Muscle of arm (tissue), 12 donors: Measurements from ENCODE around the gene SSTR5. TPM values are rescaled to one million over a fixed set of nuclear protein-coding genes. Genes with fewer than 3 reads are reported as not detected.
"Not testable (repeated sequence)": the region's sequence is repeated elsewhere in the genome, so short reads cannot be mapped to it uniquely, and the experiment has no call there.

Source experiments
- DNase-seq: peaks from one replicate; pipeline ENCODE4 v3.0.0-alpha.2; 2013
- polyA plus RNA-seq, 12 donors: library from polyadenylated mRNA; unstranded; fragments of 120-200 nt; gene quantifications; one replicate each; pipeline ENCODE4 v1.2.1, GENCODE V29; 2013; ENCODE audit not compliant: insufficient read length in 12 of 12

The SSTR5 gene
- polyA plus RNA-seq, 12 donors, result 0.09 TPM; not detected in 11

DNA sequence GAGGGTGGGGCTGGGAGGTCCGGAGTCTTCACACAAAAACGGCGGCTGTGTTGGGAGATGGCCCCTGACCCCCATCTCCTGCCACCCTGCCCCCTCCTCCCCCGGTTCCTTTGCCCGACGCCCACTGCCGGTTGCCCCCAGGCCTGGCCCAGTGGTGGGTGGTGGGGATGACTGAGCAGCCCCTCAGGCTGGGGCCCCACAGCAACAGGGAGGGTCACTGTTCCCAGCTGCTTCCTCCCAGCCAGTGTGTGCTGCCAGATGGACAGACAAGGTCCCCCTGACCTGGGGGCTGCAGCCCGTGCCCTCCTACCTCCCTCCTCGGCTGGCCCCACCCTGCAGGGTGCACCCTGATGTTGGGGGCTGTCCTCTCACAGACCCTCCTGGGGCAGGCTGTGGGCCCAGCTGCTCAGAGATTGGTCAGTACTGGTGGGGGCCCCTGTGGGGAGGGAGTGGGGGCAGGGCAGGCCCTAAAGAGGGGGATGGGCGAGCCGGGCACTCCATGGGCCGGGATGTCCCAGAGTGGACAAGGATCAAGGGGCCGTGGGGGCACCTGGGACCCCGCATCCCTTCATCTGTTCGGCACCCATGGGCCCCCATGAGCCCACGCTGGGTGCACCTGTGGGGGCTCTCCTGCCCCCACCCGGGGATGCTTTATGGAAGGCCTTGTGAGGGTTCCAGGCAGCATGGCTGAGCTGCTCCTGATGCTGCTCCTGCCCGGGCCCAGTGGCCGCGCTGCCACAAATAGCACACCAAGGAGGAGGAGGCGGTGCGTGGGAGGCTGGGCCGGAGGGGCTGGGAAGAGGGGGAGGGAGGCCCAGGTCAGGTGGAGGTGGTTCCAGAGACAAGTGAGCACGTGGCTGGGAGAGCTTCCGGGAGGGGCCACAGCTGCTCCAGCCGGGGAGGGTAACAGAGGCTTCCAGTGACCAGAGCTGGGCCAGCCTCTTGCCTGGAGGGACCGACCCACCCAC is 18.4 kb downstream of the SSTR5 start:
- no peak for DNase-seq

GRCh38 chr16:1091992-1092552 is 19.5 kb downstream of the SSTR5 start:
- DNase-seq, result no peak

DNA sequence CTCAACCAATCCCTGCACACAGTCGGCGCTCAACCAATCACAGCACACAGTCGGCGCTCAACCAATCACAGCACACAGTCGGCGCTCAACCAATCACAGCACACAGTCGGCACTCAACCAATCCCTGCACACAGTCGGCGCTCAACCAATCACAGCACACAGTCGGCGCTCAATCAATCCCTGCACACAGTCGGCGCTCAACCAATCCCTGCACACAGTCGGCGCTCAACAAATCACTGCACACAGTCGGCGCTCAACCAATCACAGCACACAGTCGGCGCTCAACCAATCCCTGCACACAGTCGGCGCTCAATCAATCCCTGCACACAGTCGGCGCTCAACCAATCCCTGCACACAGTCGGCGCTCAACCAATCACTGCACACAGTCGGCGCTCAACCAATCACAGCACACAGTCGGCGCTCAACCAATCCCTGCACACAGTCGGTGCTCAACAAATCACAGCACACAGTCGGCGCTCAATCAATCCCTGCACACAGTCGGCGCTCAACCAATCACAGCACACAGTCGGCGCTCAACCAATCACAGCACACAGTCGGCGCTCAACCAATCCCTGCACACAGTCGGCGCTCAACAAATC is 20.2 kb downstream of the SSTR5 start:
- not testable (repeated sequence) for DNase-seq

DNA sequence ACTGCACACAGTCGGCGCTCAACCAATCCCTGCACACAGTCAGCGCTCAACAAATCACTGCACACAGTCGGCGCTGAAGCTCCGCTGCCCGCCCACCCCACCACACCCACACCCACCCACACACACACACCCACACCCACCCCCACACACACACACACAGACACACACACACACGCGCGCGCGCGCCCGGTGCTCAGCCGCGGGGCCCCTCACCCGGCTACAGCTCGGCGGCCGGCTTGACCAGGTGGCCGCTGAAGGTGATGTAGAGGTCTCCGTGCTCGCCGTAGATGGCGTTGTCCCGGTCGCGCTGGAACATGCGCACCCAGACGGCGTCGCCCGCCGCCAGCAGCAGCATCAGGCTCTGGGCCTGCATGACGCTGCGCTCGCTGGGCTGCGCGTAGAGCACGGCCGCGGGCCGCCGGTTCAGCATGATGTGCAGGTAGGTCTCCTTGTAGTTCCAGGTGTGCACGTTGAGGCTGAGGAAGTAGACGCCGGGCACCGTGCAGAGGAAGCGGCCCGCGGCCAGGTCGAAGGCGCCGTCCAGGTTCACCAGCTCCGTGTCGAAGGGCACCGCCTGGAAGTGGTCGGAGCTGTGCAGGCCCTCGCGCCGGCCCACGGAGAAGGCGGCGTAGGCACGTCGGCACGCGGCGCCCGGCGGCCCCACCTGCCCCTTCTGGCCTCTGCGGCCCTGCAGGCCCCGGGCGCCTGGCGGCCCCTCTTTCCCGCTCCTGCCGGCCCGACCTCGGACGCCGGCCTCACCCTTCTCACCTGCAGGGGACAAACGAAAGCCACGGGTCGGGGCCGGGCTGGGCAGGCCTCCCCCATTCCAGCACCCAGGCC is 21.0 kb downstream of the SSTR5 start:
- DNase-seq, result no peak

- no peak for DNase-seq
Measured at GRCh38 chr16:1094124-1094479, 21.6 kb downstream of the SSTR5 start.

- no peak for DNase-seq
Measured at GRCh38 chr16:1094601-1095449, 22.3 kb downstream of the SSTR5 start.

DNA sequence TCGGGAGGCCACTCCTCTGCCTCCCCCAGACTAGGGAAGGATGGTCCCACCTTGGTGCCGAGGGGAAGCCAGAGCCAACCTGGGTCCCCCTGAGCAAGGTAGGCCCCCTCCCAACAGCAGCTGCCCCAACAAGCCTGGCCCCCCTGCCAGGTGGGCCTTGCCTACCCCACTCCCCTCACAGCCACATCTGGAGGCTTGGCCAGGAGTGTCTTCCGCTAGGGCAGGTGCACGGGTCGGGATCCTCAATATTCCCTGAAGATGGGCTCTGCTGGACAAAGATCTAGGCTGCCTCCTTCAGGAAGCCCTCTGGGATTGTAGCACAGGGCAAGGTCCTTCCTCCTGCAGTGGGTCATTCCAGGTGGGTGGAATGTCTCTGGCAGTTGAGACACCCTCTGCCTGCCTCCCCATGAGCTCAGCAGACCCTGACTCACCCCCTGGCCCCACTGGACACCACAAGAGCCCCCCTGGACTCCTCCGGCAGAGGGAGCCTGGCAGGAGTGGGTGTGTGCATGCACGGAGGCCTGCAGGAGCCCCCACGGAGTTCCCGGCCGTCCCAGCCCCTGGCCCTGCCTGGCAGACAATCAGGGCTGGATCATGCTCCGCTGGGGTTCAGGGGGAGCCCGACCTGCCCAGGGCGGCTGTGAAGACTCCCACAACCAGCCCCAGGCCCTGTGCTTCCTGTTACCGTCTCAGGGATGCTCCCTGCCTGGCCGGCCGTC is 23.1 kb downstream of the SSTR5 start:
- no peak for DNase-seq

GRCh38 chr16:1096169-1097082 is 23.9 kb downstream of the SSTR5 start, which contains the start of gene C1QTNF8:
TSS of gene C1QTNF8 (minus strand) at chr16:1096244. CDS start at chr16:1094922, 1,322 bp downstream.
- no peak for DNase-seq

DNA sequence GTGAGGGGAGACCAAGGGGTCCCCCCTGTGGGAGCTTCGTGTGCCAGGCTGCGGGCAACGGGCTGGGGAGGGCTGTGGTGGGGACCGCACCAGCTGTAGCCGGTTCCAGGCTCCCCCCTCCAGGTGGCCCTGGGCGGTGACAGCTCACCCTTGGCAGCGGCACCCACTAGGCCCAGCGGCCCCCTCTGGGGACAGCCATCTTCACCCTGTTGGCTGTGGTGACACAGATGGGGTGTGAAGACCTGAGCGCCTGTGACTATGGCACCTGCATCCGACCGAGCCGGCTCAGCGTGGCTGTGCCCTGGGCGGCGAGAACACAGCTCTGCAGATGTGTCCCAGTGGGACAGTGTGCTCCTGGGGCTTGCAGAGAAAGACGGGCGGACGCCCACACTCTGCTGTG is 24.6 kb downstream of the SSTR5 start:
- no peak for DNase-seq

GRCh38 chr16:1097800-1098199 is 25.3 kb downstream of the SSTR5 start:
- DNase-seq, result no peak

- DNase-seq, result no peak
Measured at GRCh38 chr16:1098266-1098991, 25.9 kb downstream of the SSTR5 start.

DNA sequence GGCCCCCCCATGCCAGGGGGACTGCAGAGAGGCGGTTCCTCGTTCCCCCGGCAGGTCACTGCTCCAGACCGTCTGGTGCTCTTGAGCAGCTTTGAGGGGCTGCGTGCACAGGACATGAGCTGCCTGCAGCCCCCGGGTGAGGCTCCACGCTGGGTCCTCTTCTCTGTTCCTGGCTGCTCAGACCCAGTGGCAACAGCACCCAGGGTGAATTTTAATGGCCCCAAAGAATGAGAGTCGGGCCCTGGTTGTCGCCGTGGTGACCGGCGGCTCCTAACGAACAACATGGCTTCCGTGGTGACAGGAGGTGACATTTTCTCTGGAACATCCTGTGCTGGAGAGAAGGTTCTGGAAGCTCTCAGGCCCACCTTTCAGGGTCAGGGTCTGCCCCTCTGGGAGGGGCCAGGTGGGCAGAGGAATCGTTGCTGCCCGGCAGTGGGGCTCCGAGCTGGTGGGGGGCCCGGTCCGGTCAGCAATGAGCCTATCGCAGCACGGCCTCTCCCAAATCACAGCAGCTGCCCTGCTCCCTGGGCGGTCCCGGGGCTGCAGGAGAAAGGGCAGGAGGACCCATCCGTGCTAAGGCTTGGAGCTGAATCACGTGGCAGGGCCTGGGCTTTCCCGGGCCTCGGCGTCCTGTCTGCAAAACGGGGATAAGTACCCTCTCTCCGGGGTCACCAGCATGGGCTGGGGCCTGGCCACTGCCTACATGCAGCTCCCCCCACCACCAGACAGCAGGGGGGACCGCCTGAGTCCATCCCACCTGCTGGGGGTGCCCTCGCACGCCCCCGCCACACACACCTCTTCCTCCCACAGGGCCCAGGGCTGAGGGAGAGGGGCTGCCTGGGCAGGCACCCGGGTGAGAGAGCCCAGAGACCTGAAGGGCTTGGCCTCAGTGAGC is 26.9 kb downstream of the SSTR5 start:
- DNase-seq, result no peak

GRCh38 chr16:1100084-1100800 is 27.7 kb downstream of the SSTR5 start:
- no peak for DNase-seq

DNA sequence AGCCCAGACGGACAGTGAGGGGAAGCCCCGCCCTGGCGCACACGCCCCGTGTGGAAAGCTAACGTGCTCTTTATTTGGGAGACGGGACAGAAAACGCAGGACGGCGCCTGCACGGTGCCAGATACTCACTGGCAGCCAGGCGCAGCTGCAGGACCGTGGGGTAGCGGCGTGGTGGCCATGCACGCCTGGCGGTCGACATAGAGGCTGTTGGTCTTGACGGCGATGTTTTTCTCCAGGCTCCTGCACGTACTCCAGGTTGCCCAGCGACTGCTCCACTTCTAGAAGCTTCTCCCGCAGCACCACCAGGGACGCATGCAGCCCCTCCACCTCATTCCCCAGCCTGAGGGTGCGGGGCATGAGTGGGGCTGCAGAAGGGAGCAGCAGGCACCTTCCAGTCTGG is 28.6 kb downstream of the SSTR5 start:
- no peak for DNase-seq

GRCh38 chr16:1101573-1102332 is 29.2 kb downstream of the SSTR5 start:
- DNase-seq, result no peak

DNA sequence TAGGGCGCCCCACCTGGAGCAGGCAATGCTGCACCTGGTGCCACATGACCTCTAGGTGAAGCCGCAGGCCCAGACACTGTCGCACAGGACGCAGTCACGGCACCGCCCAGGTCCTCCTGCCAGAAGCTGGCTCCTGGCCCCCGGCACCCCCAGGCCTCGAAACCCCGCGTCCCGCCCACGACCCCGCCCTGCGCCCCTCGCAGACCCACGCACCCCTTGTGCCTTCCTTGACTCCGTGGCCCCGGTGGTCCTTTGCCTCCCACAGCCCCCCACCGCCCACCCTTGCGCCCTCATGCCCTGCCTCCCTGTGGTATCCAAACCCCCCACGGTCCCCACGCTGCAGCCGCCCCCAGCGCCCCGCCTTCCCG is 29.8 kb downstream of the SSTR5 start:
- no peak for DNase-seq
